Anterior cingulate cortex (tissue), 58 donors: ENCODE results near the gene FMOD.

Source experiments
- DNase-seq, 58 donors: peaks; one replicate each; lab custom pipeline; 2025; lab: John Stamatoyannopoulos, UW

FMOD gene

GRCh38 chr1:203351037-203351625, at the start of gene FMOD:
Gene FMOD, minus strand, starts transcription at chr1:203351122. Its CDS starts 2,852 bp downstream, at chr1:203348270.
- no peak for DNase-seq

GRCh38 chr1:203396595-203397194, 45.8 kb upstream of the FMOD start:
- no peak for DNase-seq

- no peak for DNase-seq
Observed at GRCh38 chr1:203395751-203396150, 44.8 kb upstream of the FMOD start.

- DNase-seq, result no peak
Observed at GRCh38 chr1:203390298-203390697, 39.4 kb upstream of the FMOD start.

- no peak for DNase-seq
Observed at GRCh38 chr1:203388683-203389082, 37.8 kb upstream of the FMOD start.

GRCh38 chr1:203382026-203382425, 31.1 kb upstream of the FMOD start:
- no peak for DNase-seq

GRCh38 chr1:203381151-203381751, 30.3 kb upstream of the FMOD start:
- DNase-seq, result no peak

- no peak for DNase-seq
Observed at GRCh38 chr1:203380420-203381150, 29.7 kb upstream of the FMOD start.

GRCh38 chr1:203379825-203380224, 28.9 kb upstream of the FMOD start:
- no peak for DNase-seq

GRCh38 chr1:203378556-203379245, 27.8 kb upstream of the FMOD start:
- peak in 12 of 58 donors; percentile 10 to 75 (median 28) for DNase-seq

GRCh38 chr1:203373991-203374390, 23.1 kb upstream of the FMOD start:
- DNase-seq, result no peak

- DNase-seq, result no peak
Observed at GRCh38 chr1:203373002-203373401, 22.1 kb upstream of the FMOD start.

GRCh38 chr1:203371288-203371687, 20.4 kb upstream of the FMOD start:
- DNase-seq, result no peak

- DNase-seq, result no peak
Observed at GRCh38 chr1:203369666-203370065, 18.7 kb upstream of the FMOD start.

- no peak for DNase-seq
Observed at GRCh38 chr1:203368624-203369451, 17.9 kb upstream of the FMOD start.

- peak in 16 of 58 donors; percentile 12 to 52 (median 30) for DNase-seq
Observed at GRCh38 chr1:203367057-203367456, 16.1 kb upstream of the FMOD start.

GRCh38 chr1:203366476-203366875, 15.6 kb upstream of the FMOD start:
- no peak for DNase-seq

GRCh38 chr1:203364806-203365205, 13.9 kb upstream of the FMOD start:
- no peak for DNase-seq

GRCh38 chr1:203364094-203364801, 13.3 kb upstream of the FMOD start:
- DNase-seq, result no peak
